GM19452 (cell line): ENCODE data around the gene METTL24.

Experiments used
- ATAC-seq: cut with Tn5 transposase; IDR thresholded peaks from one replicate; pipeline ENCODE4 v1.9.1; 2021; ENCODE audit not compliant: unreplicated experiment

The METTL24 gene

GRCh38 chr6:110214338-110214737 is 143.8 kb downstream of the METTL24 start:
- ATAC-seq: no peak

GRCh38 chr6:110211753-110212152 is 146.4 kb downstream of the METTL24 start:
- ATAC-seq: no peak

GRCh38 chr6:110207652-110208051 is 150.5 kb downstream of the METTL24 start:
- ATAC-seq: no peak

- no peak for ATAC-seq
Observed at GRCh38 chr6:110201151-110201884, 156.8 kb downstream of the METTL24 start.

- no peak for ATAC-seq
Observed at GRCh38 chr6:110198561-110198960, 159.6 kb downstream of the METTL24 start.

GRCh38 chr6:110196874-110197273 is 161.3 kb downstream of the METTL24 start:
- no peak for ATAC-seq

- no peak for ATAC-seq
Observed at GRCh38 chr6:110195639-110196038, 162.5 kb downstream of the METTL24 start.
